Measurements from ENCODE around the gene CYP3A4.
"Not testable (repeated sequence)": the region's sequence is repeated elsewhere in the genome, so short reads cannot be mapped to it uniquely, and the experiment has no call there.

CYP3A4 gene

DNA sequence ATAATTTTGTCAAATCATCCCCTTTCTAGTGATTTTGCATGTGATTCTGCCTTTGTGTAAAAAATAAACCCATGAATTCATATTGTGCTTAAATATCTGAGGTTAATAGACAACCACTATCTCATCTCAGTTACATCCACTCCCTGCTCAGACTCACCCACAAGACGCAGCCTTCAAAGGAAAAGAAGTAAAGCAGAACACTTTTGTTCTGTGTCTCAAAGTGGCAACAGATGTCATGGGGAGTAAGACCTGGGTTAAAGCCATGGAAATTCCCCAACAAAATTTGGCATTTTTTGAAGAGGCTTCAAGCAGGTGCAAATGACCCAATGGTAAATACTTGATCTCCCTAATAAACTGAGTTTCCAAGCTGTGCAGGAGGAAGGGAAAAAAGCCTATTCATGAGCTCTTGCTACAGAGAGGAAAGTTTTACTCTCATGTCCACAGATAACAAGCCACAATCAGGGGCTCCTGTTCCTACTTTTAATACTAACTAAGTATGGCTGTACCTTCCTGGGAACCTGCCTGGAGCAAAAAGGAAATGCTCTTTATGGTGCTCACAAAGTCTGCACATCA lies 53.7 kb downstream of the CYP3A4 start:
- no peak for FAIRE-seq
- no peak for DNase-seq (ENCODE audit: insufficient read length, low spot score)
- TF ChIP-seq POU2F2 (IDR thresholded peaks at IDR 0.05; ENCODE audit: low read depth, low read length), result no peak

DNA sequence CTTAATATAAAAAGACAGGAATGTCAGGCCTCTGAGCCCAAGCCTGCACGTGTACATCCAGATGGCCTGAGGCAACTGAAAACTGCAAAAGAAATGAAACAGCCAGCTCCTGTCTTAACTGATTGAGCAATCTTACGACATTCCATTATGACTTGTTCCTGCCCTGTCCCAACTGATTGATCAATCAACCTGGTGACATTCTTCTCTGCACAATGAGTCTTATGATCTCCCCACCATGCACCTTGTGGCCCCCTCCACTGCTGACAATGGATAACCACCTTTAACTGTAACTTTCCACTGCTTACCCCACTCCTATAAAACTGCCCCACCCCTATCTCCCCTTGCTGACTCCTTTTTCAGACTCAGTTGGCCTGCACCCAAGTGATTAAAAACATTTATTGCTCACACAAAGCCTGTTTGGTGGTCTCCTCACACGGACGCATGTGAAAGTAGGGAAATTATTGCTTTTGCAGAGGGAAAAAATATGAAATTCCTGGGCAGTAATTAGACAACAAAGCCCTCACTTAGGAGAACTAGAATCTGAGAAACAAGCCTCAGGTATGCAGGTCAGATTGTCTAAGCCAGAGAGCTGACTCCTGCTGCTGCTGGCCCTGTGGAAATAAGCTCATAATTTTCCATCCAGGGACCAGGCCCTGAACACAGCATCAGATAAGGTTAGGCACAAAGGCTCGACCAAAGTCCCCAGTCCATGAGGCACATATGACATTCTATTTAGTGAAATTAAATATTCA lies 54.3 kb downstream of the CYP3A4 start:
- FAIRE-seq (no peak), DNase-seq (ENCODE audit: insufficient read length, low spot score) (no peak)
- TF ChIP-seq PAX5 (IDR thresholded peaks at IDR 0.05; ENCODE audit: insufficient read depth, low read length, severe bottlenecking) (no peak), POU2F2 (IDR thresholded peaks at IDR 0.05; ENCODE audit: low read depth, low read length) (no peak), POLR2AphosphoS5 (IDR thresholded peaks at IDR 0.05; ENCODE audit: low read depth, low read length) (no peak), TAF1 (IDR thresholded peaks at IDR 0.05; ENCODE audit: low read depth, low read length) (no peak), POLR2A (IDR thresholded peaks at IDR 0.05; ENCODE audit: low read depth, low read length) (no peak), SPI1 (IDR thresholded peaks at IDR 0.05; ENCODE audit: low read depth, low read length) (no peak)

- no peak for TF ChIP-seq POLR2A (IDR thresholded peaks at IDR 0.05; ENCODE audit: low read depth, low read length)
- DNase-seq (ENCODE audit: insufficient read length, low spot score) (no peak), FAIRE-seq (no peak)
Measured at GRCh38 chr7:99728615-99729014, 55.4 kb downstream of the CYP3A4 start.

DNA sequence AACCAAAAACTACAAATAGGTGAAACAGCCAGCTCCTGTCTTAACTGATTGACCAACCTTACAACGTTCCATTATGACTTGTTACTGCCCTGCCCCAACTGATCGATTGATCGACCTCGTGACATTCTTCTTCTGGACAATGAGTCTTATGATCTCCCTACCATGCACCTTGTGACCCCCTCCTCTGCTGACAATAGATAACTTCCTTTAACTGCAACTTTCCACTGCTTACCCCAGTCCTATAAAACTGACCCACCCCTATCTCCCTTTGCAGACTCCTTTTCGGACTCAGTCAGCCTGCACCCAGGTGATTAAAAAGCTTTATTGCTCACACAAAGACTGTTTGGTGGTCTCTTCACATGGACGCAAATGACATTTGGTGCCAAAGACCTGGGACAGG lies 60.8 kb downstream of the CYP3A4 start:
- not testable (repeated sequence) for FAIRE-seq; DNase-seq (ENCODE audit: insufficient read length, low spot score)

GRCh38 chr7:99720800-99721595 lies 63.0 kb downstream of the CYP3A4 start:
- no peak for DNase-seq (ENCODE audit: insufficient read length, low spot score)
- no peak for FAIRE-seq
- no peak for TF ChIP-seq POU2F2 (IDR thresholded peaks at IDR 0.05; ENCODE audit: low read depth, low read length)
- TF ChIP-seq POLR2AphosphoS5 (IDR thresholded peaks at IDR 0.05; ENCODE audit: low read depth, low read length), result no peak
- no peak for TF ChIP-seq SPI1 (IDR thresholded peaks at IDR 0.05; ENCODE audit: low read depth, low read length)
- no peak for TF ChIP-seq POLR2A (IDR thresholded peaks at IDR 0.05; ENCODE audit: low read depth, low read length)
- no peak for TF ChIP-seq PAX5 (IDR thresholded peaks at IDR 0.05; ENCODE audit: insufficient read depth, low read length, severe bottlenecking)
- no peak for TF ChIP-seq TAF1 (IDR thresholded peaks at IDR 0.05; ENCODE audit: low read depth, low read length)

- TF ChIP-seq POLR2A (IDR thresholded peaks at IDR 0.05; ENCODE audit: low read depth, low read length) (no peak), TAF1 (IDR thresholded peaks at IDR 0.05; ENCODE audit: low read depth, low read length) (no peak), SPI1 (IDR thresholded peaks at IDR 0.05; ENCODE audit: low read depth, low read length) (no peak), POU2F2 (IDR thresholded peaks at IDR 0.05; ENCODE audit: low read depth, low read length) (no peak), PAX5 (IDR thresholded peaks at IDR 0.05; ENCODE audit: insufficient read depth, low read length, severe bottlenecking) (no peak), POLR2AphosphoS5 (IDR thresholded peaks at IDR 0.05; ENCODE audit: low read depth, low read length) (no peak)
- FAIRE-seq, result no peak
Measured at GRCh38 chr7:99719996-99720769, 63.8 kb downstream of the CYP3A4 start.

DNA sequence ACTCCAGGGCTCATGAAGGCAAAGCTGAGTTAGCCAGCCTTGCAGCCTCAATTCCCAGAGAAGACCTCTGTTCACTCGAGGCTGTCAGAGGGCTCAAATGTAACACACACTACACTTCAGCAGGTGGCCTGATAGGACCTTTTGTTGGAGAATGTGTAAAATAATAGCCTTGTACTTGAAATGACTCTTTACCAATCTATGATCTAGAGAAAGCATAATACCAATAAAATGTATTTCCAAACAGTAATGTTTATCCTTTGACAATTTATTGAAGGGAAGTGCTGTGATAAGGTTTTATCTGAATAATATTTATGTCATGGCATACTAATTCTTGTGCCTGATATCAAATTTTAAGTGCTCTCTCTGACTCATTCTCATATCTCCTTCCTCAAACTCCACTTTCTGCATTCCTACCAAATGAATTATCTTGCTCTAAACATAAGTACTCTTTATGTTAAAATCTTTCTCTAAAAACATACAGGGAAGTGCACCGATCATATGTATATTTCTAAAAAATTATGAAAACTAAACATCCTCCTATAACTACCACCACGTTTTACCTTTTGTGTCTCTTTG lies 69.9 kb downstream of the CYP3A4 start:
- TF ChIP-seq POU2F2 (IDR thresholded peaks at IDR 0.05; ENCODE audit: low read depth, low read length) (no peak), POLR2A (IDR thresholded peaks at IDR 0.05; ENCODE audit: low read depth, low read length) (no peak), PAX5 (IDR thresholded peaks at IDR 0.05; ENCODE audit: insufficient read depth, low read length, severe bottlenecking) (no peak), POLR2AphosphoS5 (IDR thresholded peaks at IDR 0.05; ENCODE audit: low read depth, low read length) (no peak), SPI1 (IDR thresholded peaks at IDR 0.05; ENCODE audit: low read depth, low read length) (no peak)
- no peak for DNase-seq (ENCODE audit: insufficient read length, low spot score)
- FAIRE-seq, result no peak

More at GRCh38 chr7:99719996-99720769, 63.8 kb downstream of the CYP3A4 start:
- DNase-seq (ENCODE audit: insufficient read length, low spot score), result no peak

DNA sequence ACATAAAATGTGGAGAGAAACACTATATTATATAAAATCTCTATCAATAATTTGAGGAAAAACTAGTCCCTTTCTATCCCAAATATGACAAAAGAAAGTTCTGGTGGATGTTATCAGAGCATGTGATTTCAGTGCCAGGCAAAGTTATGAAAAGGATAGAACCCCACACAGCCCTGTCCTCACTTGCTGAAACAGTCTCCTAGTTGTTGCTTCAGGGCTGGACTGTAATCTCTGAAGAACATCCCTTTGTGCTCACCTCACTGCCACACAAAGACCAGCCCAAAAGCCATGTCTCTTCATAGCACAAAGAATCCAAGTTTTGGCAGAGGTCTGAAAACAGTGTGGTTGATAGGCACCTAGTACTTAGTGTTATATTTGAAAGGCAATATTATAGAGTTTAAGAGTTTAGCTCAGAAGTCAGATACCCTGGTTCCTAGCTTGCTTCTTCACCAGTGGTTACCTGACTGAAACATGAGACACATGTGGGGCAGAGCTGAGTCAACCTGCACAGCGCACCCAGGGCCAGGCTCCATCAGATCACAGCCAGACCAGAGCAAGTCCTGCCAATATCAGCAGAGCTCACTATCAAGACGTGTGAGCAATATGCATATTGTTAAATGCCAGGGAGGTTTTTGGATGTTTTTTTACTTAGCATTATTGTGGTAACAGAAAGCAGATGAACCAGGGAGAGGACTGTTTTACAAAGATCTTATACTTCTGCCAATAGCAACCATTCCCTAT lies 74.0 kb downstream of the CYP3A4 start:
- no peak for DNase-seq (ENCODE audit: insufficient read length, low spot score)
- no peak for FAIRE-seq

DNA sequence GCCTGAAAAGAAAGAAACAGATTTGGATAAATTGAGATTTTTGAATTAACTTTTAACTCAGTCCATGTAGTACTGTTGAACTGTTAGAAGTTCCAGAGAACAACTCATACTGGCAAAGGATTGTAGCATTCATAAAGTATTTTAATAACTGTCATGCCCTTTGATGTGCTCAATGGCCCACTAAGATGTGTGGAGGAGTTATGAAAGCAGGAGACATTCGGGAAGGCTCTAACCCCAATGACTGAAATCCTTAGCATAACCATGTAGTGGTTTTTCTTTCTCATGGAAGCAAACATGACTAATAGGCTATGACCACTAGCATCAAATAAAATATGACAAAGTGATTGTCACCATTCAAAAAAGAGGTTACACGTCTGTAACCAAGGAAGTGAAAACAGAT lies 74.7 kb downstream of the CYP3A4 start:
- TF ChIP-seq PAX5 (IDR thresholded peaks at IDR 0.05; ENCODE audit: insufficient read depth, low read length, severe bottlenecking) (no peak), POLR2AphosphoS5 (IDR thresholded peaks at IDR 0.05; ENCODE audit: low read depth, low read length) (no peak), POU2F2 (IDR thresholded peaks at IDR 0.05; ENCODE audit: low read depth, low read length) (no peak), POLR2A (IDR thresholded peaks at IDR 0.05; ENCODE audit: low read depth, low read length) (no peak), SPI1 (IDR thresholded peaks at IDR 0.05; ENCODE audit: low read depth, low read length) (no peak), TAF1 (IDR thresholded peaks at IDR 0.05; ENCODE audit: low read depth, low read length) (no peak)
- no peak for DNase-seq (ENCODE audit: insufficient read length, low spot score)
- no peak for FAIRE-seq

More for the DNA sequence above, 74.0 kb downstream of the CYP3A4 start:
- TF ChIP-seq PAX5 (IDR thresholded peaks at IDR 0.05; ENCODE audit: insufficient read depth, low read length, severe bottlenecking) (no peak), TAF1 (IDR thresholded peaks at IDR 0.05; ENCODE audit: low read depth, low read length) (no peak), POLR2AphosphoS5 (IDR thresholded peaks at IDR 0.05; ENCODE audit: low read depth, low read length) (no peak), POU2F2 (IDR thresholded peaks at IDR 0.05; ENCODE audit: low read depth, low read length) (no peak), POLR2A (IDR thresholded peaks at IDR 0.05; ENCODE audit: low read depth, low read length) (no peak), SPI1 (IDR thresholded peaks at IDR 0.05; ENCODE audit: low read depth, low read length) (no peak)
